ENCODE results near the gene KLC4. TPM values are rescaled to one million over a fixed set of nuclear protein-coding genes. Genes with fewer than 3 reads are reported as not detected.

Gene KLC4
- total RNA-seq, 1 donor from 2014 or later: 17.8 TPM

DNA sequence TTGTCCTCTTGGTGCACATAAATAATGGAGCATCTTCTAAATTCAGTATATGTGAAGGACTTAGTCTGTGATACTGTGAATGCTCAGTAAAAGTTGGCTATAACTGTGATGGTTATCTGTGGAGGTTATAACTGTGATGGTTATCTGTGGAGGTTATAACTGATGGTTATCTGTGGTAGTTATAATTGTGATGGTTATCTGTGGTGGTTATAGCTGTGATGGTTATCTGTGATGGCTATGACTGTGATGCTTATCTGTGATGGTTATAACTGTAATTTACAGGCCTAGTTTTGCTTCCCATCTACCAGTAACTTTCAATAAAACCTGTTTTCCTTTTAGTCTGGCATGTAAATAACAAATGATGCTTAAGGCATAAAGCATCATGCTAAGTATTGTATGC lies 33.2 kb downstream of the KLC4 start:
- DNase-seq (ENCODE audit: low spot score in 2 of 2): no peak
- TF ChIP-seq, protein P1, sequence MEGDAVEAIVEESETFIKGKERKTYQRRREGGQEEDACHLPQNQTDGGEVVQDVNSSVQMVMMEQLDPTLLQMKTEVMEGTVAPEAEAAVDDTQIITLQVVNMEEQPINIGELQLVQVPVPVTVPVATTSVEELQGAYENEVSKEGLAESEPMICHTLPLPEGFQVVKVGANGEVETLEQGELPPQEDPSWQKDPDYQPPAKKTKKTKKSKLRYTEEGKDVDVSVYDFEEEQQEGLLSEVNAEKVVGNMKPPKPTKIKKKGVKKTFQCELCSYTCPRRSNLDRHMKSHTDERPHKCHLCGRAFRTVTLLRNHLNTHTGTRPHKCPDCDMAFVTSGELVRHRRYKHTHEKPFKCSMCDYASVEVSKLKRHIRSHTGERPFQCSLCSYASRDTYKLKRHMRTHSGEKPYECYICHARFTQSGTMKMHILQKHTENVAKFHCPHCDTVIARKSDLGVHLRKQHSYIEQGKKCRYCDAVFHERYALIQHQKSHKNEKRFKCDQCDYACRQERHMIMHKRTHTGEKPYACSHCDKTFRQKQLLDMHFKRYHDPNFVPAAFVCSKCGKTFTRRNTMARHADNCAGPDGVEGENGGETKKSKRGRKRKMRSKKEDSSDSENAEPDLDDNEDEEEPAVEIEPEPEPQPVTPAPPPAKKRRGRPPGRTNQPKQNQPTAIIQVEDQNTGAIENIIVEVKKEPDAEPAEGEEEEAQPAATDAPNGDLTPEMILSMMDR (IDR thresholded peaks at IDR 0.05): no peak
- no peak overlapping the region for H3K27ac ChIP-seq
- intact Hi-C loops (cut with DNase I): no loop called here
- H3K9me3 ChIP-seq: no peaks in the 10 kb centered on the region
- H3K36me3 ChIP-seq: no peaks in the 10 kb centered on the region
- H3K4me3 ChIP-seq: no peak overlapping the region
- H3K4me1 ChIP-seq: peaks cover 3 to 12% of the 10 kb centered on the region in 2 donors
- H3K27me3 ChIP-seq: no peaks in the 10 kb centered on the region

DNA sequence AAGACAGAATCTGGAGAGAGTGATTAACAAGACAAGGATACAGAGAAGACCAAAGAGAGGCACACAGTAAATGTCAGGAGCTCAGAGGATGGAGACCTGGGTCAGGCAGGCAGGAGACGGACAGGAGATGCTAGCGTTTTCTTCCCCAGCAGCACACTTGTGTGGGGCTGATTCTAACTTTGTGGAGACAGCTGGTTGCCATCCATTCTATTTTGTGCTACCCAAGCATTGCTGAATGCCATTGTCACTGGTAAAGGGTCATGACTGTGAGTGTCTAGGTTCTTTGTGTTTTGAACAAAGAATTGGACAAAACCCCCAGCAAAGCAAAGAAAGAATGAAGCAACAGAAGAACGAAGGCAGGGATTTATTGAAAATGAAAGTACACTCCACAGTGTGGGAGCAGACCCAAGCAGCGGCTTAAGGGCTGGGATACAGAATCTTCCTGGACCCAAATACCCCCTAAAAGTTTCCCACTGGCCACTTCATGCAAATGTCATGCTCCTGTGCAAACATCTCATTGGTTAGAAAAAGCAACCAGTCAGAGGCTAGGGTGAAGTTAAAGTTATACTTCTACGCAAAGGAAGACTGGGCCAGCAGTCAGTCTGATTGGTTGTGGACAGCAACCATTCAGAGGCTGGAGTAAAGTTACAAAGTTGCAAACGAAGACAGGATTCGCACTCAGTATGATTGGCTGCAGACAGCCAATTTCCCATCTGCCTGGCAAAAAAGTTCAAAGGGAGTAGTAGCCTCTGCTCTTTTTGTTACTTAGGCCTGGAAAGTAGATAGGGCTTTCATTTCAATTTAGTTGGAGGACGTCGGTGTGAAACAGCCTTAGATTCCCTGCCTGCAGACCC lies 34.2 kb downstream of the KLC4 start:
- H3K36me3 ChIP-seq: no peaks in the 10 kb centered on the region
- H3K4me1 ChIP-seq: peaks cover 3 to 12% of the 10 kb centered on the region in 2 donors
- H3K9me3 ChIP-seq: no peaks in the 10 kb centered on the region
- H3K27me3 ChIP-seq: no peaks in the 10 kb centered on the region
- H3K4me3 ChIP-seq: peak overlapping the region in 1 of 2 donors; percentile 27
- TF ChIP-seq, protein P1 (IDR thresholded peaks at IDR 0.05): no peak
- intact Hi-C loops (cut with DNase I): no loop called here
- H3K27ac ChIP-seq: no peak overlapping the region
- DNase-seq (ENCODE audit: low spot score in 2 of 2): no peak

DNA sequence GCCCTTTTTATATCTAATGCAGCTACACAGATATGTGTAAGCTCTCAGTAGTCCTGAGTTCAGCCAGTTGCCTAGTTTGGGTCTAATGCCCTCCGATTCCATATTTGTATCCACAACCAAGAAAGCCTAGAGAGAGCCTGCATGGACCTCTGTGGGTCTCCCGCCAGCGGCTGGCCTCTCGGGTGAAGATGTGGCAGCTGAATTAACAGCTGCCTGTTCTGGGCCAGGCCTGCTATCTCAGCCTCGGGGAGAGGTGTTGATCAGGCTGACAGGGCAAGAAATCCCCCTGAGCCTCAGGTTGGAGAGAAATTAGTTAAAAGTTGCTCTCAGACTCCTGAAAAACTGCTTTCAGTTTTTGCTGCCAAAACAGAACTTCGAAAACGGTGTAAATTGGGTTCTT lies 36.5 kb downstream of the KLC4 start:
- no peaks in the 10 kb centered on the region for H3K27me3 ChIP-seq
- TF ChIP-seq, protein P1 (IDR thresholded peaks at IDR 0.05): no peak
- intact Hi-C loops (cut with DNase I): no loop called here
- peaks cover 3 to 12% of the 10 kb centered on the region in 2 donors for H3K4me1 ChIP-seq
- no peak overlapping the region for H3K27ac ChIP-seq
- H3K36me3 ChIP-seq: no peaks in the 10 kb centered on the region
- DNase-seq (ENCODE audit: low spot score in 2 of 2): no peak
- H3K4me3 ChIP-seq: no peak overlapping the region
- H3K9me3 ChIP-seq: no peaks in the 10 kb centered on the region

DNA sequence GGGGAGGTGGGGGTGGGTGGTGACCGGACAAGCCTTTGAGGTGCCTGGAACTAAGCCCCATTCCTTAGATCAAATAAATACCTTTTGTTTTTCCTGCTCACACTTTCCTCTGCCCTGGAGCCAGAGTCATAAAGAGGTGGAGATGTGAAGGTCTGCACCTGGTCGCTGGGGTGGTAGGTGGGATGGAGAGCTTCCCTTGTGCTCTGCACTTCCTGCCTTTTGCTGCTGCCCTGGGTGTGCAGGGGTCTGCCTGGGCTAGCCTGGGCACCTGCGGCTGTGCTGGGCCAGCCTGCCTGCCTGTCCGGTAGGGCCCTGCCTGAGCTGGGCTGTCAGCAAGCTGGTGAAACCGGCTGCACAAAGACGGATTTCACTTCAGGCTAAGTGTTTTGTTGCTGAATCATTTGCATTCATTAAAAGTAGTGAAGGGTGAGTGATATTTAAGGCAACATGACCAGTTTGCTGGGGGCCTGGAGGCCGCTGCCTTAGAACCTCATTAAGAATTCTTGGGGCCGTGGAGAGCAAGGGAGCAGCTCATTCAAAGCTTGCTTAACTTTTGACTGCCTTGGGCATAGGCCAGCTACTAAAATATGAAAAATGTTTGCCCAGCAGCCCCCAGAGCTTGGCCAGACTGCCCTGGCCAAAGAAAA lies 37.1 kb downstream of the KLC4 start:
- Histone ChIP-seq H3K4me3 (no peak overlapping the region), H3K27me3 (no peaks in the 10 kb centered on the region), H3K27ac (peak overlapping the region in 1 of 2 donors; percentile 45), H3K9me3 (no peaks in the 10 kb centered on the region), H3K4me1 (peaks cover 3 to 12% of the 10 kb centered on the region in 2 donors), H3K36me3 (no peaks in the 10 kb centered on the region)
- DNase-seq (ENCODE audit: low spot score in 2 of 2): peak in 1 of 2 donors; percentile 67
- intact Hi-C loops (cut with DNase I): no loop called here
- TF ChIP-seq, protein P1 (IDR thresholded peaks at IDR 0.05): no peak

DNA sequence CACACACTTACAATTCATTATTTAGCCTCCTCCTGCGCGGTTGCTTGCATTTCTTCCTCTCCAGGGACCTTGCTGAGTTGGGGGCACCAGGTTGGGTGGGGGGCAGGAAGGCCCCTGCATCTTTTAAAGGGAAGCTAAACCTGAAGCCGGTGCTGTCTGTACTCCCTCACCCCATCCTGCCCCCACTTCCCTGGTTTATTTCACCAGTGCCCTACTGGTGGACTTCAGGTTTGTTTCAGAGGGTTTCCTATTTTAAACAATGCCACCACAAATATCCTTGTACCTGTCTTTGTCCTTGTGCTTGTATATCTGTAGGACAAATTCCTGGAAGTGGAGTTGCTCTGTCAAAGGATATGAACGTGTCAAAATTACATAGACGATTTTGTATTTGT lies 37.7 kb downstream of the KLC4 start:
- H3K36me3 ChIP-seq: no peaks in the 10 kb centered on the region
- H3K4me3 ChIP-seq: no peak overlapping the region
- intact Hi-C loops (cut with DNase I): no loop called here
- H3K27me3 ChIP-seq: no peaks in the 10 kb centered on the region
- TF ChIP-seq, protein P1 (IDR thresholded peaks at IDR 0.05): no peak
- H3K27ac ChIP-seq: peak overlapping the region in 1 of 2 donors; percentile 45
- no peaks in the 10 kb centered on the region for H3K9me3 ChIP-seq
- no peak for DNase-seq (ENCODE audit: low spot score in 2 of 2)
- peaks cover 3 to 12% of the 10 kb centered on the region in 2 donors for H3K4me1 ChIP-seq
